Measurements from ENCODE around the gene CRYBB3.
"Not testable (repeated sequence)": the region's sequence is repeated elsewhere in the genome, so short reads cannot be mapped to it uniquely, and the experiment has no call there.

The CRYBB3 gene

DNA sequence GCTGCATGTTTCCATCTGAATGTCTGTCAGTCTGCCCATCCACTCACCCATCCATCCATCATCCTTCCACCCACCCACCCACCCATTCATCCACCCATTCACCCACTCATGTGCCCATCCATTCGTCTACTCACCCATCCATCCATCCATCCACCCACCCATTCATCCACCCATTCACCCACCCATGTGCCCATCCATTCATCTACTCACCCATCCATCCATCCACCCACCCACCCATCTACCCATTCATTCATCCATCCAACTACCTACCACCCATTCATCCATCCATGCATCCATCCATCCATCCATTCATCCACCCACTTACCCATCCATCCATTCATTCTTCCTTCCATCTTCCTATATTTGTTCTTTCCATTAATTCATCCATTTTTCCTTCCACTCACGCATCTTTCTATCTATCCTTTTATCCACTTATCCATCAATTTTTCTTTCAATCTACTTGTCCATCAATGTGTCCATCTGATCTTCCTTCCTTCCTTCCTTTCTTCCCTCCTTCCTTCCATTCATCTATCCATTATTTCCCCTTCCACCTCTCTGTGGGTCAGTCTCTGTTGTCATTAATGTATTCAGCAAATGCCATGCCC lies 8.0 kb downstream of the CRYBB3 start:
- FAIRE-seq, result no peak

DNA sequence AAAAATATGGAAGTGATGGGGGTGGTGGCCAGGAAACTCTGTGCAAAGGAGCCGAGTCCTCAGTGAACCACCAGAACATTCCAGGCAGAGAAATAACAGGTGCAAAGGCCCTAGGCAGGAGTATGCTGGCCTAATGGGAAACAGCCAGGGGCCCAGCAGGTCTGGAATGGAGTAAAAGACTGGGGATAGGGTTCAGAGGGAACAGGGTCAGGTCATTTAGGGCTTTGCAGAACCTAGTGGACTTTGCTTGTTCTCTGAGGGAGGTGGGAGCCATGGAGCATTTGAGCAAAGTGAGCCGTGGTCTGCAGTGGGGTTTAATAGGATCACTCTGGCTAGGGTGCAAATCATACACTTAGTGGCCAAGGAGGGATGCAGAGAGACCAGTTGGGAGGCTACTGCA lies 8.7 kb downstream of the CRYBB3 start:
- FAIRE-seq, result no peak

DNA sequence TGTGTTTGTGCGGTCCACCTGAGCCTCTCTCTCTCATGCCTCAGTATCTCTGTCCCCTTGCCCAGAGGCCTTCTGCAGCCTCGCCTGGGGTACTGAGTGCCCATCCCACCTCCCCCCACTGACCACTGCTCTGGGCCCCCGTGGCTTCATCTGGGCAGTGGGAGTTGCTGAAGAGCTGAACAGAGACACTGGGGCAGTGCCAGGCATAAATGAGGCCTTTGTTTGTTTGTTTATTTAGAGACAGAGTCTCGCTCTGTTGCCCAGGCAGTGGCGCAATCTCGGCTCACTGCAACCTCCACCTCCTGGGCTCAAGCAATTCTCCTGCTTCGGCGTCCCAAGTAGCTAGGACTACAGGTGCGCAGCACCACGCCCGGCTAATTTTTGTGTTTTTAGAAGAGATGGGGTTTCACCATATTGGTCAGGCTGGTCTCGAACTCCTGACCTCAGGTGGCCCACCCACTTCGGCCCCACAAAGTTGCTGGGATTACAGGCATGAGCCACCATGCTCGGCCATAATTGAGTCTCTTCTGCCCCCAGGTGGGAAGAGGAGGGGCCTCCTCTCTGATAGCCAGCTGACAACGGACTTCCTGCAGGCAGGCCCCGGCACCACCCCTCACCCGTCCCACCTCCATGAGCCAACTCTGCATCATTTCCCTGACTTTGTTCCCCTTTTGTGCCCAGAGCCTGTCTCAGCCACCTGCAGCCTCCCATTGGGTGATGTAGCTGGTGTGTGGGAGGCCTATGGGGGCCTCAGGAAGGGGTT lies 9.3 kb downstream of the CRYBB3 start:
- no peak for FAIRE-seq

DNA sequence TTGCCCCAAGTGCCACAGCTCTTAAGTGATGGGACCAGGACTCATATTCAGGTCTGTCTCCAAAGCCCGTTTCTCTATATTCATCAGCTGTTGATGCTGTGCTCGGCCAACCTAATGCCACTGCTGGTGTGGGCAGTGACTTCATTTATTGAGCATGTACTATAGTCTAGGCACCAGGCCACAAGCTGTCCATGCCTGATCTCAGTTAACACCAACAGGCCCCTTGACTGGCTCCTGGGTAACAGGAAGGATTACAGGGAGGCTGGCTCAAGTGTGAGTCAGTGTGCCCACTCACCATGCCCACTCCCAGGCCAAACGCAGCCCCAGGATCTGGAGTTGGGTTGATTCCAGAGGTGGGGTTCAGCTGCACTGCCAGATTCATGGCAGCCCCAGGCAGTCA lies 11.1 kb downstream of the CRYBB3 start:
- no peak for FAIRE-seq

DNA sequence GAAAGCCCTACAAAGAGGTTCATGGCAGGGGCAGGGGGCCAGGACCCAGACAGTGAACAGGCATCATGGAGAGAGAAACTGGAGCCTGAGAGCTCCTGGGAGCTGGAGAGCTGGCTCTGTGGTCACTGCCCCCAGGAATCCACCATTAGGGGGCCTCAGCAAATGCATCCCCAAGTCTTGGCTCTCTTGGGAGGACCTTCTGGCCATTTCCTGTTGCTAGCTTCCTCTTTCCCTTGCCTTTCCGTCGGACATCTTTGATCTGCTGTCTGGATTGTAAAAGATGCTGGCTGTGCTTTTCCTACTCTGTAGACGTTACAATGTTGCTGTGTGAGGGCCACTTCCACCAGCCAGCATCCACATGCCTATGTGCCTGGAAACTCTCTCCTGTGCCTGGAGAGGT lies 12.7 kb downstream of the CRYBB3 start:
- no peak for FAIRE-seq

DNA sequence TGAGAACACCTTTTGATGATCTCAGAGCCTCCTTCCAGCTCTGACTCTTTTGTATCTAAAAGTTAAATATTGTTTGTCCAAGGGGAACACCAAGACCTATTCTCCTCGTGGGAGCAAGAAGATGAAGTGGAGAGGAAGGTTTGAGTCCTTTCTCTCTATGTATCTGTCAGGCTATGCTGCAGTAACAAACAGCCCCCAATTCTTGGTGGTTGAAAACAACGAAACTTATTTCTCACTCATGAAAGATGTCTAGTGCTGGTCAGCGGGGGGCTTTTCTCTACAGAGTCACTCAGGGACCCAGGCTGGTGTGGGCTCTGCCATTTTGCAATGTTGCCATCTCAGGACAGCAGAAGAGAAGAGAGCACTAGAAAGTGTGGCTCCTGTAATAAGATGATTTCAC lies 13.6 kb downstream of the CRYBB3 start:
- no peak for FAIRE-seq

DNA sequence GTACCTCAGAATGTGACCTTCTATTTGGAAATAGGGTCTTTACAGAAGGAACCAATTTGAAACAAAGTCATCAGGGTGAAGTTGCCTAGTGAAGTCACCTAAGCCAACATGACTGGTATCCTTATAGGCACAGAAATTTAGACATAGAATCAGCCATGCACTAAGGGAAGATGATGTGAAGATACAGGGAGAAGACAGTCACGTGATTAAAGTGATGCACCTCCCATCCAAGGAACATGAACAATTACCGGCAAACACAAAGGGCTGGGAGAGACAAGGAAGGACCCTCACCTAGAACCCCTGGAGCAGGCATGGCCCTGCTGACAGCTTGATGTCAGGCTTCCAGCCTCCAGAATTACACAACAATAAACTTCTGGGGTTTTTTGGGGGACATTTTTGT lies 16.6 kb downstream of the CRYBB3 start:
- no peak for FAIRE-seq

DNA sequence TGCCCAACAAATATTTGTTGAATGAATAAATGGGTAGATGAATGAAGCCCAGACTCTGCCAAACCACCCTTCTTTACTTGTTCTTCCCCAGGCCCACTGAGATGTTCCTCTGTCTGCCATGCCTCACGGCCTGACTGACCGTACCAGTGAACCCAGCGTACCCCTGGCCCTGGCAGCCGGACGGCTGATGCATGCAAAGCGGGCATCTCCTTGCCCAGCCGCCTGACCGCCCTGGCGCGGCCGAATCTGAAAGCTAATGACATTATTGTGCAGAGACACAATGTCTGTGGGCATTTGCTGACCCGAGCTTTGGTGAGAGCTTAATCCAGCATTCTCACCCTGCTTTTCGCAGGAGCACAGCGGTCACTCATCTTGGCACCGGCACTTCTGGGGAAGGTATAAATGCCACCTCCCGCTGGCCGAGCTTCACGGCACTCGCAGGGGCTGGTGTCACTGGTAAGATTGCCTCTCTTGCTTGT lies 19.6 kb downstream of the CRYBB3 start, which contains the start of gene CRYBB2:
CRYBB2 (plus strand) TSS at position 429 of the 479 bp plus-strand sequence. CDS start 1,791 bp downstream, outside the sequence.
- no peak for FAIRE-seq

DNA sequence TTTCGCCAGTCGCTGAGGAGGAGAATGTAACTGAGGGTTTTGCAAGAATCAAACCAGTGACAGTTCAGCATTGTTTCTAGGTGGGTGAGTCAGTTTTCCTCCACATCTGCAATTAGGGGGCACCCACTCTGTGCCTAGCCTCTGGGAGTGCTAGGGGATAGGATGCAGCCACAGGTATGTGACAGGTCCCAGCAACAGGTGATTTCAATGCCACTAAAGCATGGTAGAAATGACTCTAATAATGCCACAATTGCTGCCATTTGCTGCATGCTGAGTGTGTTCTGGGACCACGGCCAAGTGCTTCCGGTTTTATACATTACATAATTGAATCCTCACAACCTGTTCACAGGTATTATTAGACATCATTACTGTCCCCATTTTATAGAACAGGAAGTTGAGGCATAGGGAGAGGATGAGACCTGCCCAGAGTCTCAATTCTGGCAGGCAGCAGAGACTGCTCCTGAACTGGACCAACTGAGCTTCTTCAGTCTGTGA lies 20.3 kb downstream of the CRYBB3 start:
- no peak for FAIRE-seq

DNA sequence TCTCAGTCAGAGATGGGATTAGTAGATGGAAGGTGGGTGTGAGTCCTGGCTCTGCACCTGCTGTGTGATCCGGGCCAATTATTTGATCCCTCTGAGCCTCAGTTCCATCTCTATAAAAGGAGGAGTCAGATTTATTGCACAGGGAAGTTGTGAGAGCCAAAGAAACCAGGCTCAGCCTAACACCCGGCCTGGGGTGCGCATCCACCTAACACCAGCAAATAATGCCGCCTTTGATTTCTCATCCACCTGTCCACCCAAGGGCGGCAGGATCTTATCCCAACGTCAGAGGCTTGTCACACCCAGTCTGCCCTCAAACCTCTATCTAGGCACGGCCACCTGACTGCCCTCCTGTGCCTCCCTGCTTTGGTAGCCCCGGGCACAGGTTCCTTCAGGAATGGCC lies 22.1 kb downstream of the CRYBB3 start:
- no peak for FAIRE-seq

DNA sequence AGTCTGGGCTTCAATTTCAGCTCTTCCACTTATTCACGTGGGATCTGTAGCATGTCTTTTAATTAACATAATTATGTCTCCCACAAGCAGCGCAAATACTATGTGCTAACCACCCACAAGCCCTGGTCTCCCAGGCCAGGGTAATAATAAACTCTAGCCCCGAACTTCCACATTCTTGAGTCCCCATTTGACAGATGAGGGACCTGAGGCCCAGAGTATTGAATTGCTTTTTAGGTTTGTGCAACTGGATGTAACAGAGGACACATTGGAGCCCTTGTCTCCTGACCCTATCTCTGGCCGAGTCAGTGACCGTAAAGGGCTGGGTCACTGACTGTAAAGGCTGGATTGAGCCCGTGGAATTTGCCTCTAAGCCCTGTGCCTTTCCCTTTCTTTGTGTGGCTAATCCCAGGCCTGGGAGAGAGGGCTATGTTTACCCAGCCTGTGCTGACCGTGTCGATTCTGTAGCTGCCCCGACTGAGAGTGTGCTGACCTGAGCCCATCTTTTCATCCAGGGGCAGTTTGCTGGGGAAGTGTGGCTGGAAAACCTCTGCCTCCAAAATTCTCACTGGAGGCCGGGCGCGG lies 23.7 kb downstream of the CRYBB3 start:
- FAIRE-seq, result no peak

DNA sequence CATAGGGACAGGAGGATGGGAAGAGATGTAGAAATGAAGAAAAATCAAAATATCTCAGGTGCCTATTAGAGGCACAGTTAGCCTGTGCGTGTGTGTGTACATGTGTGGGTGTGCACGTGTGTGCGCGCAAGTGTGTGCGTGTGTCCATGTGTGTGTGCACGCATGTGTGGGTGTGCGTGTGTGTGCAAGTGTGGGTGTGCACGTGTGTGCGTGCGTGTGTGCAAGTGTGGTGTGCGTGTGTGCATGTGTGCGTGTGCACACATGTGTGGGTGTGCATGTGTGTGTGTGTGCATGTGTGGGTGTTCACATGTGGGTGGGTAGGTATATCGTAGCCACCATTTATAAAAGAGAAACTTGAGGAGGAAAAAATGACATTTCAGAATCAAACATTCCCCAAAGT lies 29.2 kb downstream of the CRYBB3 start:
- no peak for FAIRE-seq

DNA sequence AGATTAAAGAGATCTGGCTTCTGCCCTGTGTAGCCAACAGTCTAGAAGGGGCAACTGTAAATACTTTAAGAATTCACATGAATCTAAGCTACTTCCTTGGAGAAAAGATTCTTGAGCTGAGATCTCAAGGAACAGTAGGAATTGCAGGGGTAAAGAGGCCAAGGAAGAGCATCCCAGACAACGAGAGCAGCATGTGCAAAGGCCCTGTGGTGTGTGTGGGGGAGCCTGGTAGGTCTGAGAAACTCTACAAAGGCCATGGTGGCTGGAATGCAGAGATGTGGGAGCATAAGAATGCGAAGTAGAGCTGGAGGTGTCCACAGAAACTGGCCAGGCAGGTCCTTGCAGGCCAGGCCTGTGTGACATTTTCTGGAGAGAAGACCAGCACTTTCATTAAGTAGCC lies 31.1 kb downstream of the CRYBB3 start:
- not testable (repeated sequence) for FAIRE-seq

DNA sequence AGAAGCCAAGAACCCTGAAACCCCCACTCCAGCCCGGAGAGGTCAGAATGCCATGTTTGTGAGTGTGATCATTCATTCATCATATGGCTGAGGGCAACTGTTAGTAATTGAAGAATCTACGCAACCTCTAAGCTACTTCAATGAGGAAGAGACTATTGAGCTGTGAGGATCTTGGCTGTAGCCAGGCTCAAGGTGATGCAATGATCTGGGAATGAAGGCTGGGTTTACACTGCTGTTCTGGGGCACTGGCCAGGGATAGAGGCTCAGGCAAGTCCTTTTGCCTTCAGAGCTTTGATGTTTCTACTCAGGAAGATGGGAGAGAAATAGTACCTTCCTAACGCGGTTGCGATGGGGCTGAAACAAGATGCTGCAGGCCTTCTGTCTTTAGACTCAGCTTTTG lies 32.6 kb downstream of the CRYBB3 start:
- FAIRE-seq, result no peak

DNA sequence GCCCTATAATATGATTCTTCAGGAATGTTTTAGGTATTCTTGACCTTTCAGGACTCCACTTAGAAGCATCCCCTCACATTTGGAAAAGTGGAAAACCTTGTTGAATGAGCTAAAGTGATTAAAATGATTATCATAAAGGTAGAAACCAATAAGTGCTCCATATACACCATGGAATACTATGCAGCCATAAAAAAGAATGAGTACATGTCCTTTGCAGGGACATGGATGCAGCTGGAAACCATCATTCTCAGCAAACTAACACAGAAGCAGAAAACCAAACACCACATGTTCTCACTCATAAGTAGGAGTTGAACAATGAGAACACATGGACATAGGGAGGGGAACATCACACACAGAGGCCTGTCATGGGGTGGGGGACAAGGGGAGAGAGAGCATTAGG lies 34.0 kb downstream of the CRYBB3 start:
- FAIRE-seq, result not testable (repeated sequence)

DNA sequence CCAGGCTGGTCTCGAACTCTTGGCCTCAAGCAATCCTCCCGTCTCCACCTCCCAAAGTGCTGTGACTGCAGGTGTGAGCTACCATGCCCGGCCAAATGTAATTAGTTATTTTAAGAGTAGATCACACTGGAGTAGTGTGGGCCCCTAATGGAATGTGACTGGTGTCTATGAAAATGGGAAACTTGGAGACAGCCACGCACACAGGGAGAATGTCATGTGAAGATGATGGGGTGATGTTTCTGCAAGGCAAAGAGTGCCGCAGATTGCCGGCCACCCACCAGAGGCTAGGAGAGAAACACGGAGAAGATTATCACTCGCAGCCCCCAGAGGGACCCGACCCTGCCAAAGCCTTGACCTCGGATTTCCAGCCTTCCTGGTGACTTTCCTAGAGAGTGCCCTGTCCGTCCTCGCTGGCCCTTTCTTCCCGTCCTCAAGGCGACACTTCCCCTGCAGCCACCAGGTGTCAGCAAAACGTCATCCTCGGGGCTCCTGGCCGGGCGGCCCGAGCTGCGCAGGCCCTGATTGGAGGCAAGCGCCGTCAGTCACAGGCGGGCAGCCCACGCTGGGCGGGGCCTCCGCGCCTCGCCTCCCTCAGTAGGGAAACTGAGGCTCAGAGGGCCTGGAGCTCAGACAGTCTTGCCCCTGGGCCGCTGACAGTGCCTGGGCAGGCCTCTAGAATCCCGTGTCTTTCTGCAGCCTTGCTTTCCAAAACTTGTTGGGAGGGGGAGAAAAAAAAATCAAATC lies 36.1 kb downstream of the CRYBB3 start:
- no peak for FAIRE-seq

DNA sequence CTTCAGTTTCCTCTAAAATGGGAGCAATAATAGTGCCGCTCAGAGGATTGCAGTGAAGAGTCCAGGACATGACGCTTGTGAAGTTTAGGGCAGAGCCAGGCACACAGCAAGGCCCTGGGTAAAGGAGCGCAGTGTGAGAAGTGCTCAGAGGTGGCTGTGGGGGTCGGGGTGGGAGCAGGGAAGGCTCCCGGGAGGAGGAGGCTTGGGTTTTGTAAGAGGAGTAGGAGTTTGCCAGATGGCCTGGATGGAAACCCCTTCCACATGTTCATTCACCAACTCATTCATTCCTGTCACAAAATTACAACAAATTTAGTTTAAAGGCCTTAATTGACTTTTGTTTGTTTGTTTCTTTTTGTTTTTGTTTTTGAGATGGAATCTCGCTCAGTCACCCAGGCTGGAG lies 36.8 kb downstream of the CRYBB3 start:
- FAIRE-seq, result no peak

DNA sequence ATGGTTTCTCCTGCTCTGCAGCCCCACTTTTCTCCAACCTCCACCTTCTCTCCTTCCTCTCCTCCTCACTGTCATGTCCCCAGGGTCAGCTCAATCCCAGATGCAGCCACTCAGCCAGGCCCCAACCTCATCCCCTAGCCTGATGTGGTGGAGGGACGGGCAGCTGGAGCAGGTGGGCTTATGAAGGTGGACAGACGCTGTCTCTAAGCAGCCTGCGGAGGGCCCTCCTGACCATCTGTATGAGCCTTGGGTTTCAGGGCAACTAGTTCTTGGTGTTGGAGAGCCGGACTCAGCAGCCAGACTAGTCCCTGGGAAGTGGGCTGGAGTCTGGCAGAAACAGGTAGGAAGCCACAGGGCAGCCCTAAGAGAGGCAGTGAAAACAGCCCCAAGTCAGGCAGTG lies 37.8 kb downstream of the CRYBB3 start:
- no peak for FAIRE-seq

DNA sequence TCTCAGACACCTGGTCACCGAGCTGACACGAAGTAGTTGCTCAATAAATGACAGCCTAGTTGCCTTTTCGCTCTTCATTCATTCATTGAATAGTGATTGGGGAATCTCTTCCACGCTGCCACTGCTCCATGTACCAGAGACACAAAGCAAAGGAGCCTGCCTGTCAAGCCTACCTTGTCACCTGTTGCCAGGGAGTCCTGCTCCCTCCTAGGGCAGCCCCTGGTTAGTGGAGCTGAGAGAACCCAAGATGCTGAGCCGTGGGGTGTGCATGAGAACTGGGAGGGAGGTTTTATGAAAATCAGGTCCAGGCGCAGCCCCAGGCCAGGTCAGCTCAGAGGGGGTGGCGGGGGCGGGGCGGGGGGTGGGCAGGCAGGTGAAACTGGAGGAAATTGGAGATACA lies 38.4 kb downstream of the CRYBB3 start:
- FAIRE-seq, result not testable (repeated sequence)

DNA sequence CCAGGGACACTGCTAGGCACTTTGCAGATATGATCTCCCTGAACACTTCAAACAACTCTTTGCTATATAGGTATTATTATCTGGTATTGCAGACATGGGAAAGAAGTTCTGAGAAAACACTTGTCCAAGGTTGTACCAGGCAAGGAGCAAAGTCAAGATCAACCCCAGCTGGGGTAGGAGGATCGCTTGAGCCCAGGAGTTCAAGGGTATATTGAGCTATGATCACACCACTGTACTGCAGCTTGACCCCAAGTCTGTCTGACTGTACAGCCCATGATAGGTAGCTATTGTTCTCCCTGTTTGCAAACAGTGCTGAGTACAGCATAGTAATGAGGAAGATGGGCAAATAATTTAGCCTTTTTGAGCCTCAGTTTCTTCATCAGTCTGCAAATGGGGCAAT lies 55.5 kb downstream of the CRYBB3 start:
- not testable (repeated sequence) for FAIRE-seq
